ENCODE data around the gene PPP1R9A.

PPP1R9A gene

GRCh38 chr7:95198863-95199262, 291.5 kb downstream of the PPP1R9A start:
- DNase-seq (ENCODE audit: low read depth in 1 of 2, low spot score in 1 of 2): no peak

GRCh38 chr7:95199779-95200558, 292.6 kb downstream of the PPP1R9A start:
- no peak for DNase-seq (ENCODE audit: low read depth in 1 of 2, low spot score in 1 of 2)

GRCh38 chr7:95200741-95201140, 293.3 kb downstream of the PPP1R9A start:
- no peak for DNase-seq (ENCODE audit: low read depth in 1 of 2, low spot score in 1 of 2)

- DNase-seq (ENCODE audit: low read depth in 1 of 2, low spot score in 1 of 2): no peak
These were observed 294.3 kb downstream of the PPP1R9A start for GRCh38 chr7:95201727-95202126.

GRCh38 chr7:95204618-95205017, 297.2 kb downstream of the PPP1R9A start:
- DNase-seq (ENCODE audit: low read depth in 1 of 2, low spot score in 1 of 2): no peak

GRCh38 chr7:95205665-95206225, 298.4 kb downstream of the PPP1R9A start:
- no peak for DNase-seq (ENCODE audit: low read depth in 1 of 2, low spot score in 1 of 2)

- no peak for DNase-seq (ENCODE audit: low read depth in 1 of 2, low spot score in 1 of 2)
These were observed 301.9 kb downstream of the PPP1R9A start for GRCh38 chr7:95209276-95209675.

- DNase-seq (ENCODE audit: low read depth in 1 of 2, low spot score in 1 of 2): no peak
These were observed 302.4 kb downstream of the PPP1R9A start for GRCh38 chr7:95209788-95210187.

- DNase-seq (ENCODE audit: low read depth in 1 of 2, low spot score in 1 of 2): no peak
These were observed 305.8 kb downstream of the PPP1R9A start for GRCh38 chr7:95213148-95213547.

GRCh38 chr7:95213809-95214492, 306.6 kb downstream of the PPP1R9A start:
- DNase-seq (ENCODE audit: low read depth in 1 of 2, low spot score in 1 of 2): no peak

GRCh38 chr7:95219721-95220120, 312.3 kb downstream of the PPP1R9A start:
- DNase-seq (ENCODE audit: low read depth in 1 of 2, low spot score in 1 of 2): no peak

- no peak for DNase-seq (ENCODE audit: low read depth in 1 of 2, low spot score in 1 of 2)
These were observed 312.9 kb downstream of the PPP1R9A start for GRCh38 chr7:95220328-95220727.

GRCh38 chr7:95225301-95225700, 317.9 kb downstream of the PPP1R9A start:
- DNase-seq (ENCODE audit: low read depth in 1 of 2, low spot score in 1 of 2): no peak

- no peak for DNase-seq (ENCODE audit: low read depth in 1 of 2, low spot score in 1 of 2)
These were observed 321.9 kb downstream of the PPP1R9A start for GRCh38 chr7:95229301-95229700.

GRCh38 chr7:95238252-95238943, 331.0 kb downstream of the PPP1R9A start:
- DNase-seq (ENCODE audit: low read depth in 1 of 2, low spot score in 1 of 2): no peak

- DNase-seq (ENCODE audit: low read depth in 1 of 2, low spot score in 1 of 2): no peak
These were observed 333.5 kb downstream of the PPP1R9A start for GRCh38 chr7:95240921-95241320.

- DNase-seq (ENCODE audit: low read depth in 1 of 2, low spot score in 1 of 2): no peak
These were observed 334.9 kb downstream of the PPP1R9A start for GRCh38 chr7:95242266-95242665.

- no peak for DNase-seq (ENCODE audit: low read depth in 1 of 2, low spot score in 1 of 2)
These were observed 337.2 kb downstream of the PPP1R9A start for GRCh38 chr7:95244616-95245015.

GRCh38 chr7:95245828-95246500, 338.6 kb downstream of the PPP1R9A start:
- no peak for DNase-seq (ENCODE audit: low read depth in 1 of 2, low spot score in 1 of 2)

GRCh38 chr7:95246831-95247370, 339.5 kb downstream of the PPP1R9A start:
- no peak for DNase-seq (ENCODE audit: low read depth in 1 of 2, low spot score in 1 of 2)

- no peak for DNase-seq (ENCODE audit: low read depth in 1 of 2, low spot score in 1 of 2)
These were observed 343.2 kb downstream of the PPP1R9A start for GRCh38 chr7:95250571-95250970.
